ENCODE data around the gene PHLDA2. TPM values are rescaled to one million over a fixed set of nuclear protein-coding genes. Genes with fewer than 3 reads are reported as not detected.

Gene PHLDA2
- total and polyA plus RNA-seq, 9 of the 15 experiments (the other 6 are each of a cell fraction or from before 2014, with no cell fraction given) = 0.43 to 42.4 (median 4.7) TPM

GRCh38 chr11:2901854-2902783 lies 27.1 kb downstream of the PHLDA2 start (continued):
- no peak for TF ChIP-seq CREB3L1 (IDR thresholded peaks at IDR 0.05; ENCODE audit: borderline replicate concordance, low read depth)
- TF ChIP-seq RNF2 (IDR thresholded peaks at IDR 0.05) = no peak
- 0 out of 2 replicates have a peak, but pooled peaks have one; percentile 52 for TF ChIP-seq ZNF395 (CRISPR knock-in tag; IDR thresholded peaks at IDR 0.05)
- TF ChIP-seq SAFB2 (IDR thresholded peaks at IDR 0.05; ENCODE audit: borderline replicate concordance, low read depth, low read length, severe bottlenecking) = no peak
- peak; percentile 57; the same call in 1 of the 2 replicates for TF ChIP-seq THAP12 (CRISPR knock-in tag; IDR thresholded peaks at IDR 0.05)
- no peak for TF ChIP-seq NFYB (IDR thresholded peaks at IDR 0.05; ENCODE audit: extremely low read depth, insufficient read length)
- no peak for TF ChIP-seq ZNF143 (CRISPR knock-in tag; IDR thresholded peaks at IDR 0.05)
- no peak for TF ChIP-seq CSDE1 (IDR thresholded peaks at IDR 0.05)
- TF ChIP-seq HNRNPLL (IDR thresholded peaks at IDR 0.05; ENCODE audit: low read depth, low read length, poor library complexity, severe bottlenecking) = no peak
- TF ChIP-seq YY1 (IDR thresholded peaks at IDR 0.05; ENCODE audit: borderline replicate concordance in 1 of 3, control insufficient read depth in 1 of 3, extremely low read depth in 1 of 3, insufficient read depth in 3 of 3, insufficient read length in 1 of 3, insufficient replicate concordance in 2 of 3, low read depth in 1 of 3, low read length in 2 of 3) = no peak
- TF ChIP-seq RREB1 (CRISPR knock-in tag; IDR thresholded peaks at IDR 0.05) = peak; percentile 72
- 0 out of 2 replicates have a peak, but pooled peaks have one; percentile 25 for TF ChIP-seq TGIF2 (CRISPR knock-in tag; IDR thresholded peaks at IDR 0.05)
- TF ChIP-seq FIP1L1 (IDR thresholded peaks at IDR 0.05; ENCODE audit: low read depth, low read length, poor library complexity, severe bottlenecking) = peak; percentile 31

Data from K562 (cell line).